Measurements from ENCODE around the gene STX10. TPM values are rescaled to one million over a fixed set of nuclear protein-coding genes. Genes with fewer than 3 reads are reported as not detected.

Gene STX10
- total and polyA plus RNA-seq, 9 of the 15 experiments (the other 6 are each of a cell fraction or from before 2014, with no cell fraction given): 0.51 to 66.3 (median 31.0) TPM

DNA sequence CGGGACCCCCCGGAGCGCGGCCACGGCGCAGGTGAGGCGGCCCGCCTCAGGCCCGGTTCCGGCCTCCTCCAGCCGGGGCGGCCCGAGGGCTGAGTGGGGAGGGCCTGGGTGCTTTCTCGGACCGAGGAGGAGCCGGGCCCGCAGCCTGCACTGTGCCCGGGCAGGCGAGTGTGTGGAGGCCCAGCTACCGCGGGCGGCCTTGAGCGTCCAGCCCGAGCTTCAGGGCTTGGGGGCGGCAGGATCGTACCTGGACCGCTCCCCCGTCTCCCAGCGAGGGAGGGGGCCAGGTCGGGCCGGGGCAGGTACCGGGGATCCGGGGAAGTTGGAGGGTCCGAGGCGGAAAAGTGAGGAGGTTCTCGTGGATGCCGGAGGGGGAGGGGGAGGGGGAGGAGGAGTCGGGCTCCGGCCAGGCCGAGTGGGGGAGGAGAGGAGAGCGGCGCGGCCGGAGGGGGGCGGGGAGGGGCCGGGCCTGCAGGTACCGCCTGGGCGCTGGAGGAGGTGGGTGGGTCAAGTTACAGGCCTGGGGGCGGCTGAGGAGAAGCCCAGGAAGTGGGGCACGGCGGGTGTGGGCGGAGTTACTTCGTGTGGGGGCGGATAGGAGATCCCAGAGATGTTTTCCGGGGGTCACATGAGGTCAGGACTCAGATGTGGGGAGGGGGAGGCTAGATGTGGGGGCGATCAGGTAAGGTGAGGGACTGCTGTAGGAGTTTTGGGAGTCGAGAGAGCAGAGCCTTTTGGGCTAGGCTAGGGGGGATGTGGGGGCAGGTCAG is 31.6 kb downstream of the STX10 start (continued):
- TF ChIP-seq, protein P1, sequence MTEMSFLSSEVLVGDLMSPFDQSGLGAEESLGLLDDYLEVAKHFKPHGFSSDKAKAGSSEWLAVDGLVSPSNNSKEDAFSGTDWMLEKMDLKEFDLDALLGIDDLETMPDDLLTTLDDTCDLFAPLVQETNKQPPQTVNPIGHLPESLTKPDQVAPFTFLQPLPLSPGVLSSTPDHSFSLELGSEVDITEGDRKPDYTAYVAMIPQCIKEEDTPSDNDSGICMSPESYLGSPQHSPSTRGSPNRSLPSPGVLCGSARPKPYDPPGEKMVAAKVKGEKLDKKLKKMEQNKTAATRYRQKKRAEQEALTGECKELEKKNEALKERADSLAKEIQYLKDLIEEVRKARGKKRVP (CRISPR knock-in tag; IDR thresholded peaks at IDR 0.05): no peak
- 0 out of 4 replicates have a peak, but pooled peaks of 1 of the 2 experiments have one; percentile 48 for TF ChIP-seq HDAC1 (IDR thresholded peaks at IDR 0.05)
- TF ChIP-seq PRPF4 (IDR thresholded peaks at IDR 0.05; ENCODE audit: insufficient read depth, low read depth, low read length, poor library complexity, severe bottlenecking): no peak
- peak; percentile 55 for TF ChIP-seq GATA2 (CRISPR knock-in tag; IDR thresholded peaks at IDR 0.05)
- no peak for TF ChIP-seq ETV5 (CRISPR knock-in tag; IDR thresholded peaks at IDR 0.05; ENCODE audit: low read depth)
- peak; percentile 45 for TF ChIP-seq ZFX (CRISPR knock-in tag; IDR thresholded peaks at IDR 0.05)
- peak; percentile 54; the same call in 1 of the 2 replicates for TF ChIP-seq KLF16 (IDR thresholded peaks at IDR 0.05)
- no peak for TF ChIP-seq CEBPG (CRISPR knock-in tag; IDR thresholded peaks at IDR 0.05)
- no peak for TF ChIP-seq CEBPG (tag; conservative IDR thresholded peaks at IDR 0.05 in 1 of 2, IDR thresholded peaks at IDR 0.05 in 1 of 2)
- TF ChIP-seq ARID1B (IDR thresholded peaks at IDR 0.05): peak; percentile 65
- TF ChIP-seq, protein P2, sequence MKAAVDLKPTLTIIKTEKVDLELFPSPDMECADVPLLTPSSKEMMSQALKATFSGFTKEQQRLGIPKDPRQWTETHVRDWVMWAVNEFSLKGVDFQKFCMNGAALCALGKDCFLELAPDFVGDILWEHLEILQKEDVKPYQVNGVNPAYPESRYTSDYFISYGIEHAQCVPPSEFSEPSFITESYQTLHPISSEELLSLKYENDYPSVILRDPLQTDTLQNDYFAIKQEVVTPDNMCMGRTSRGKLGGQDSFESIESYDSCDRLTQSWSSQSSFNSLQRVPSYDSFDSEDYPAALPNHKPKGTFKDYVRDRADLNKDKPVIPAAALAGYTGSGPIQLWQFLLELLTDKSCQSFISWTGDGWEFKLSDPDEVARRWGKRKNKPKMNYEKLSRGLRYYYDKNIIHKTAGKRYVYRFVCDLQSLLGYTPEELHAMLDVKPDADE (conservative IDR thresholded peaks at IDR 0.05; ENCODE audit: control insufficient read depth, low read depth, low read length): 0 out of 2 replicates have a peak, but pooled peaks have one; percentile 42
- TF ChIP-seq ARNT (IDR thresholded peaks at IDR 0.05): no peak
- peak; percentile 34; the same call in 1 of the 2 replicates for TF ChIP-seq EP300 (IDR thresholded peaks at IDR 0.05; ENCODE audit: low read length)
- peak; percentile 40; the same call in 1 of the 2 replicates for TF ChIP-seq MYC (IDR thresholded peaks at IDR 0.05; ENCODE audit: low read depth, low read length)
- no peak for TF ChIP-seq MYC (CRISPR knock-in tag; IDR thresholded peaks at IDR 0.05; ENCODE audit: borderline replicate concordance, low read depth)
- 0 out of 2 replicates have a peak, but pooled peaks have one; percentile 1 for TF ChIP-seq GABPA (tag; conservative IDR thresholded peaks at IDR 0.05; ENCODE audit: low read depth)
- TF ChIP-seq NFE2 (IDR thresholded peaks at IDR 0.05; ENCODE audit: low read depth): no peak
- TF ChIP-seq, protein P3, sequence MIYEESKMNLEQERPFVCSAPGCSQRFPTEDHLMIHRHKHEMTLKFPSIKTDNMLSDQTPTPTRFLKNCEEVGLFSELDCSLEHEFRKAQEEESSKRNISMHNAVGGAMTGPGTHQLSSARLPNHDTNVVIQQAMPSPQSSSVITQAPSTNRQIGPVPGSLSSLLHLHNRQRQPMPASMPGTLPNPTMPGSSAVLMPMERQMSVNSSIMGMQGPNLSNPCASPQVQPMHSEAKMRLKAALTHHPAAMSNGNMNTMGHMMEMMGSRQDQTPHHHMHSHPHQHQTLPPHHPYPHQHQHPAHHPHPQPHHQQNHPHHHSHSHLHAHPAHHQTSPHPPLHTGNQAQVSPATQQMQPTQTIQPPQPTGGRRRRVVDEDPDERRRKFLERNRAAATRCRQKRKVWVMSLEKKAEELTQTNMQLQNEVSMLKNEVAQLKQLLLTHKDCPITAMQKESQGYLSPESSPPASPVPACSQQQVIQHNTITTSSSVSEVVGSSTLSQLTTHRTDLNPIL (CRISPR knock-in tag; IDR thresholded peaks at IDR 0.05): no peak
- 0 out of 2 replicates have a peak, but pooled peaks have one; percentile 24 for TF ChIP-seq ZSCAN29 (IDR thresholded peaks at IDR 0.05)
- TF ChIP-seq CTBP1 (IDR thresholded peaks at IDR 0.05; ENCODE audit: borderline replicate concordance): no peak
- no peak for TF ChIP-seq NELFE (IDR thresholded peaks at IDR 0.05; ENCODE audit: insufficient read depth, insufficient read length)
- TF ChIP-seq SMARCA4 (IDR thresholded peaks at IDR 0.05): 0 out of 2 replicates have a peak, but pooled peaks have one; percentile 40
- TF ChIP-seq NCOA1 (IDR thresholded peaks at IDR 0.05; ENCODE audit: low read depth): no peak

All from K562 (cell line).